Measurements from ENCODE around the gene VPS39.
"Not testable (repeated sequence)": the region's sequence is repeated elsewhere in the genome, so short reads cannot be mapped to it uniquely, and the experiment has no call there.

VPS39 gene

GRCh38 chr15:42207674-42208579 lies at the start of gene VPS39:
Gene VPS39, minus strand, starts transcription at chr15:42208304. Its CDS starts 151 bp downstream, at chr15:42208153.
- DNase-seq (ENCODE audit: low spot score), result peak; percentile 96

- no peak for DNase-seq (ENCODE audit: low spot score)
Measured at GRCh38 chr15:42253300-42253699, 45.2 kb upstream of the VPS39 start.

DNA sequence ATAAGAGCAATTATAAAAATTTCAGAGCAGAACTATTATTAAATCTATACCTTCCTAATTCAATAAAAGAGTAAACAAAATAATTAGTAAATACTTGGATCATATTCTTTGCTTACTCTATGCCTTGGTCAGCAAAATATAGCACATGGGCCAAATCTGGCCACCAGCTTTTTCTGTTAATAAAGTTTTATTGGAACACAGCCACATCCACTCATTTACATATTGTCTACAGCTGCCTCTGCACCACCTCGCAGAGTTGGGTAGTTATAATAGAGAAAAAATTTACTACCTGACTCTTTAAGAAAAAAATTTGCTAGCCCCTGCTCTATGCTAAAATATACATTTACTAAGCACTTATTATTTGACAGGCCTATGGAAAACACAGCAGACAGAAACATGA lies 32.7 kb upstream of the VPS39 start:
- no peak for DNase-seq (ENCODE audit: low spot score)

DNA sequence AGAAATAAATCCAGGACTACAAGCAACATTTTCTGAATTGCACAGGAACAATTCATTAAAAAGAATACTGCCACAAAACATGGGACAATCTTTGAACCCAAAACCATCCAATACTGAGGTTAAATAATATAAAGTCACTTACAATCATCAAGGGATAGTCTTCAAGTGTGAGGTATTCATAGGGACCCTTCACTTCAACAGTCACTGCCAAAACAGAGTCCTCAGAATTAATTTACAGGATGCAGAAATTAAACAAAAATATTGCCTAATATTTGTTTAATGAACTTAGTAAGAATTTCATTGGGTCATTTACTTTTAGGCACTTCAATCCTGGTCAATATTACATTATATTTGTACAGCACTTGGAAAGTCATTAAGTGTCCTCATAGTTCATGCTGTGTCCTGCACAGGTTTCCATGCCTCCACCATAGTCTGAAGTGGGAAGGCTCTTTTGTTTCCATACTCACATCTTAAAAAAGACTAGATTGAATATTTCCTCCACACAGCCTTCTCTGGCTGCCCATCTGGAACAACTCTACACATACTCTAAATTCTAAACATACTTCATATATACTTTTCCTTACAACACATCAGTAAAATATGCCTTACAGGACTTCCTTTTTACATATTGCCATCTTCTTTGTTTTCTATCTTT lies 31.6 kb upstream of the VPS39 start:
- no peak for DNase-seq (ENCODE audit: low spot score)

DNA sequence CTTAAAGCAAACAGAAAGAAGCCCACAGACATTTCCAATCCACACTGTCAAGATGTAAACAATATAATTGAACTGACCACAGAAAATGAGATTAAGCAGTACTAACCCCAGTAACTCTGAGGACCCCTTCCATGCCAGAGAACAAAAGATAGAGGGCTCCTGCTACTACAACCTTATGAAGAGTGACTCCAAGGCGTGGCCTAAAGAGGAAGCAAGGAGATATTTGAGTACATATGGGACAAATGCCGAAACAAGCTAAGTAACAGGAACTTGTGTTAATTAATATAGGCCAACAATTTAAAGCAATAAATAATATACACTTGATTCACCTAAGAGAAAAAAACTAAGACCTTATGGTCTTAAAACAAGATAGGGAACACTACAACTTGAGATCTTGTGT lies 25.0 kb upstream of the VPS39 start:
- DNase-seq (ENCODE audit: low spot score), result no peak

DNA sequence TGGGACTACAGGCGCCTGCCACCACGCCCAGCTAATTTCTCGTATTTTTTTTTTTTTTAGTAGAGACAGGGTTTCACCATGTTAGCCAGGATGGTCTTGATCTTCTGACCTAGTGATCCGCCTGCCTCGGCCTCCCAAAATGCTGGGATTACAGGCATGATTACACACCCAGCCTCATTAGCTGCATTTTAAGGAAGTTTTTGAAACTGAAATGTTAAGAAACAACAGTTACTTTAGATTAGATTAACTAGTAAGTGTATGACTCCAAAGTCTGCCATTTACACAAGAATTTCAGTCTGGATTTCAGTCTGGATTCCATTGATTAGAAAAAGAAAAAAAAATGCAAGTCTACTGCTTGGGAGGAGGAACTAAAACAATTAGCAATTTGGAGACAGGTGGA lies 24.5 kb upstream of the VPS39 start:
- no peak for DNase-seq (ENCODE audit: low spot score)

- no peak for DNase-seq (ENCODE audit: low spot score)
Measured at GRCh38 chr15:42231088-42231487, 23.0 kb upstream of the VPS39 start.

DNA sequence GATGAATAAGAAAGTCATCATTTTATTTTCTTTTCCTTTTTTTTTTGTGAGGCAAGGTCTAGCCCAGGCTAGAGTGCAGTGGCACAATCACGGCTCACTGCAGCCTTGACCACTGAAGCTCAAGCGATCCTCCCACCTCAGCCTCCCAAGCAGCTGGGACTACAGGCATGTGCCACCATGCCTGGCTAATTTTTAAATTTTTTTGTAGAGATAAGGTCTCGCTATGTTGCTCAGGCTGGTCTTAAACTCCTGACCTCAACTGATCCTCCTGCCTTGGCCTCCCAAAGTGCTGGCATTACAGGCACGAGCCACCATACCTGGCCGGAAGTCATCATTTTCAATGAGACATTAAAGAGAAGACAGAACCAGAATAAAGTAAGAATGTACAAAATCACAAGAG lies 20.9 kb upstream of the VPS39 start:
- not testable (repeated sequence) for DNase-seq (ENCODE audit: low spot score)

DNA sequence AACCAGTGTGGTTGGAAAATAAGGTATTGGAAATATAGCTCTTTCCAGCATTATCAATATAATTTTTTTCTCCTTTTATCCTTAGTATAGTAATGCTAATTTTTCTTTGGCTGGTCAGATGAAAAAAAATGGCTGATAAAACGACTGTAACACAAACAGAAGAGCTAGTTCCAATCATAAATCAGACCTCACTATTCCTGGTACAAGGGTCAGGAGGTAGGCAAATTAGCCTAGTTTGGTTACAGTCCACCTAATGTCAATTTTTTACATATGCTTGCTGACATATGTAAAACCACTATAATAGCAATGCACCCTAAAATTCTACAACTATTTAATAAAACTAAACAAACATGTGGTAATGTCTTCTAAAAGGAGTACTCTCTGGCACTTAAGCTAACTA lies 19.9 kb upstream of the VPS39 start:
- no peak for DNase-seq (ENCODE audit: low spot score)

DNA sequence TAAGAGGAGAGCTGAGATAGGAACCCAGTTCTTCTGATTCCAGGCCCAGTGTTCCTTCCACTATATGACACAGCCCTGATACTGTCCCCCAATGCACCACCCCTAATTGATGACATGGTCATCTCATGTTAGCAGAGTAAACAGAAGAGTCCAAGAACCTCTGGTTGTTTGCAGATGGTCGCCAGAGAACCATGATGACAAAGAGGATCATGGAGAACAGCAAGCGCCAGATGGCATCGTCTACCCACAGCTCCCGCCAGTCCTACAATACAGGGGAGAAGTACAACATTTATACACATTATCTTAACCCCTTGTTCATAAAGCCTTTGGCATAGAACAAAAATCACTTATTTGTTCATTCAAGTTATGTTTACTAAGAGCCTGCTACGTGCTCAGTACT lies 18.5 kb upstream of the VPS39 start:
- peak; percentile 81 for DNase-seq (ENCODE audit: low spot score)

- DNase-seq (ENCODE audit: low spot score), result no peak
Measured at GRCh38 chr15:42220216-42220615, 12.1 kb upstream of the VPS39 start.

DNA sequence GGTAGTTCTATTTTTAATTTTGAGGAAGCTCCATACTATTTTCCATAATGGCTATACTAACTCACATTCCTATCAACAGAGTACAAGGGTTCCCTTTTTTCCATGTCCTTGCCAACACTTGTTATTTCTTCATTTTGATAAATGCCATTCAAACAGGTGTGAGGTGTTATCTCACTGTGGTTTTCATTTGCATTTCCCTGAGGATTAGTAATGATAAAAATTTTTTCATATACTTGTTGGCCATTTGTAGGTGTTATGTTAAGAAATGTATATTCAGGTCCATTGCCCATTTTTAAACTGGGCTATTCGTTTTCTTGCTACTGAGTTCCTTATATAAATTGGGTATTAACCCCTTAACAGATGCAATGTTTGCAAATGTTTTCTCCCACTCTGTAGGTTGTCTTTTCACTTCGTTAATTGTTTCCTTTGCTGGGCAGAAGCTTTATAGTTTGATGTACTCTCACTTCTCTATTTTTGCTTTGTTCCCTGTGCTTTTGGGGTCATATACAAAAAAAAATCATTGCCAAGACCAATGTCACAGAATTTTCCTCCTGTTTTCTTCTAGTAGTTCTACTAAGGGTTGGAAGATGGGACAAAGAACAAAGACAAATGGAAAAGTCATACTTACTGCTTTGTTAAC lies 11.0 kb upstream of the VPS39 start:
- DNase-seq (ENCODE audit: low spot score), result no peak

DNA sequence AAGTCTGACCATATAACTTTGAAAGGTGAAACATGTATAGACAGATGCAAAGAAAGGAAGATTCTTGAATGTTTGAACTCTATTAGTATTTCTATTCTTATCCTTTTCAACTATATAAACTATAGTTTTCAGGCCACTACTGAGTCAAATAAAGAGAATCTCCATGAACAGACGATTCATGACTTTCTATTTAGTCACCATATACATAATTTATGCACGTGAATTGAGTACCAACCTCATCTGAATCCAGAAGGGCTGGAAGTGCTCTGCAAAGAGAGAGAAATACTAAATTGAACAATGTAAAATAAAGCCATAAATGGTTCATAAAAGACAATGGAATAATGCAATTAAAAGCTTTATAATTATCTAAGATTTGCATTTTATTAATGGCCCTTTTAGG lies 9.5 kb upstream of the VPS39 start:
- DNase-seq (ENCODE audit: low spot score), result no peak

DNA sequence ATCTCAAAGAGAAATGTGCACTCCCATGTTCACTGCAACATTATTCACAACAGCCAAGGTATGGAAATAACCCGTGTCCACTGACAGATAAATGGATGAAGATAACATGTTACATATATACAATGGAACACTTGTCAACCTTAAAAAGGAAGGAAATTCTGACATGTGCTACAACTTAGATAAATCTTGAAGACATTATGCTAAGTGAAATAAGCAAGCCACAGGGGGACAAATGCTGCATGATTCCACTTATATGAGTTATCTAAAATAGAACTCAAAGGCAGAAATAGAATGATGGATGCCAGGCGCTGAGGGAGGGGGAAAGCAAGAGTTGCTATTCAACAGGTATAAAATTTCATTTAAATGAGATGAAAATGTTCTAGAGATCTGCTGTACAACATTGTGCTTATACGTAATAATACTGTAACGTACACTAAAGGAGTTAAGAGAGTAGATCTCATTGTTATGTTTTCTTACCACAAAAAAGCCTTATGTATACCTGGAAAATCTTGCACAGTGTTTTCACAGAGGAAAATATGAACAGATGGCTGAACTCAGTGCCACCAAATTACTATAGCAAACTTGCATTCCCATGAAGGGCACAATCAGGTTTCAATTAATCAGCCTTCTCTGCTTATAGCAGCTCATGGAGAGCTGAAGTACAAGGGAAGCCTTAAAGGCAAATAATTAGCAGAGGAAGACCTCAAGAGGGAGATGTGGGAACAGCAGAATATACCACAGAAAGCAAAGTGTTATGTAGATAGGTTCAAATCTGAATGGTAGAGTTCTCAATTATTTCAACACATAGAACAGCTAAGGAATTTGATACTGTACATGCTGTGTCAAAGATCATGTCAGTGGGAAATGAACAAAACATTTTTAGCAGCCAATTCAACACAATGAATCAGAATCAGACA lies 8.1 kb upstream of the VPS39 start:
- DNase-seq (ENCODE audit: low spot score), result peak; percentile 7

- DNase-seq (ENCODE audit: low spot score), result no peak
Measured at GRCh38 chr15:42214600-42214999, 6.5 kb upstream of the VPS39 start.

- DNase-seq (ENCODE audit: low spot score), result no peak
Measured at GRCh38 chr15:42213511-42213910, 5.4 kb upstream of the VPS39 start.

- DNase-seq (ENCODE audit: low spot score), result no peak
Measured at GRCh38 chr15:42210696-42211095, 2.6 kb upstream of the VPS39 start.

DNA sequence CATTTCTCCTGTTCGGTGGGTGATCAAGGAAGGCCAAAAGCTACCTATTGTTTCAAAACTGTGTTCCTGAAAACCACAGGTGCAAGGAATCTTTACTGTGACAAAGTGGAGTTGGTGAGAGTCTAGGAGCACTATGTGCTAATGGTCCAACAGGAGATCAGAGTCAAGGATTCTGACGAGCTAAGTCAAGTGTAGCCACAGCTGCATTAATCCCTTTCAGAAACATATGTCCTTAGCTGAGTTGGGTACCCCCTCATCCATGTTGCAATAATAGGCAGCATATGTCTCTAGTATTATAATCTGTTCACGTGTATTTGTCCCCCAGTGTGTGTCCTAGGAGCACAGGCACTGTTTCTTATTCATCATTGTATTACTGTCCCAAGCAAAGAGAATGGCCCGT lies 1.7 kb downstream of the VPS39 start:
- no peak for DNase-seq (ENCODE audit: low spot score)

GRCh38 chr15:42203891-42204290 lies 4.2 kb downstream of the VPS39 start:
- DNase-seq (ENCODE audit: low spot score), result no peak

GRCh38 chr15:42202653-42203052 lies 5.5 kb downstream of the VPS39 start:
- no peak for DNase-seq (ENCODE audit: low spot score)

DNA sequence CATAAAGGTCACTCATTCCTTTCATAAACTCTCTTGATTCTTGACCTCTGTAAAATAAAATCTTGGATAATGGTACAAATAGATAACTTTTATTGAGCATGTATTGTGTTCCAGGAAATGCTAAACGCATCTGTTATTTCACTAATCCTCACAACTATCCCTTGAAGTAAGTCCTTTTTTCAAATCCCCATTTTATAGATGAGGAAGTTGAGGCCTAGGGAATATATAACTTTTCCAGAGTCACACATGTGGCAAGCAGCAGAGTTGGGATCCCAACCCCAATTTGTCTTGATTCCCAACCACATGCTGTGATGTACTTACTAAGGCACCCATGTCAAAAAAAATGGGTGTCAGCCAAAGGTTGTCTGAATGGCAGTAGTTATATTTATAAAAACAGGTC lies 6.3 kb downstream of the VPS39 start:
- DNase-seq (ENCODE audit: low spot score), result no peak

GRCh38 chr15:42199126-42199525 lies 9.0 kb downstream of the VPS39 start:
- DNase-seq (ENCODE audit: low spot score), result no peak
